NT2/D1 (cell line): ENCODE measurements around the gene ALAD.

Experiments used
- SUZ12 ChIP-seq: IDR thresholded peaks from 2 replicates; pipeline ENCODE4 v1.6.1; 2011; ENCODE audit not compliant: insufficient read length, insufficient read depth; ENCODE audit errors: extremely low read depth
- YY1 ChIP-seq: IDR thresholded peaks from 2 replicates; pipeline ENCODE4 v1.6.1; 2011; ENCODE audit not compliant: insufficient read length, insufficient read depth
- ZNF274 ChIP-seq: IDR thresholded peaks from 2 replicates; pipeline ENCODE4 v1.6.1; 2011; ENCODE audit warnings: mild to moderate bottlenecking, low read depth, low read length

GRCh38 chr9:113341712-113342410 lies 59.2 kb downstream of the ALAD start:
- TF ChIP-seq YY1 (no peak), SUZ12 (no peak), ZNF274 (no peak)
